HG03196 (cell line): ENCODE data around the gene PLEKHH2.
A peak's percentile ranks its signal among the peaks of the same experiment; 100 is the strongest.

Experiments
- ATAC-seq: cut with Tn5 transposase; IDR thresholded peaks from one replicate; pipeline ENCODE4 v1.9.1; 2021; ENCODE audit not compliant: unreplicated experiment

PLEKHH2 gene

GRCh38 chr2:43758739-43759138 lies 121.7 kb downstream of the PLEKHH2 start:
- ATAC-seq = no peak

DNA sequence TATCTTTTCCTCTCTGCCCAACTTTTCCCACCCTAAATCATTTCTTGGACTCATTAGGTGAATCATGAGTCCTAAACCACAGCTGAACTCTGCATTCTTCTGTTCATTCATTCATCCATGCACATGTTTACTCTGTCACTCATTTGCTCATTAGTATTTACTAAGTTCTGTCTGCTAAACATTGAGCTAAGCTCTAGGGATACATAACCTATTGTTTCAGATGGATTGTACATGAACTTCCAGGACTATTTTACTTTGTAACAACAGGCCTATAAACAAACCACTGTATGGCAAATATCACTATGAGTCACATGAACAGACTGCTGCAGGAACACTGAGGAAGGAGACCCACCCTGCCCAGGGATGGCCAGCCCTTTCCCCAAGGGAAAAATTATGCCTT lies 122.1 kb downstream of the PLEKHH2 start:
- ATAC-seq = no peak

GRCh38 chr2:43762286-43762685 lies 125.2 kb downstream of the PLEKHH2 start:
- ATAC-seq = no peak

DNA sequence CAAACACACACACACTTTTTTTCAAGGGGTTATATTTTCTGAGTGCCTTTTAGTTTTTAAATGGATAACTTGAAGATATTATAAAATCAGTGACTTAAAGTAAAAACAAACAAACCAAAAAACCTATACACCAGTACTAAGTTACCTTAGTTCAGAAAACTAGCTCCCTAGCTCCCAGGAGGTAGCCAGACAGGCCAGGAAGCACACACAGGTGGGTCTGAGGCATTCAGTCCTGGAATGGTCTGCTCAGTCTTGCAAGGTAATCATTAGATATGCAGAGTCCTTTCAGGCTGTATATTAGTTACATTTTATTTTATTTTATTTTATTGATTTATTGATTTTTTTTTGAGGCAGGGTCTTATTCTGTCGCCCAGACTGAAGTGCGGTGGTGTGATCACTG lies 126.0 kb downstream of the PLEKHH2 start:
- ATAC-seq = no peak

- no peak for ATAC-seq
Measured at GRCh38 chr2:43764086-43764705, 127.1 kb downstream of the PLEKHH2 start.

- ATAC-seq = no peak
Measured at GRCh38 chr2:43766006-43766405, 128.9 kb downstream of the PLEKHH2 start.

- ATAC-seq = peak; percentile 97
Measured at GRCh38 chr2:43773876-43774613, 137.0 kb downstream of the PLEKHH2 start, which contains the start of gene DYNC2LI1. Gene DYNC2LI1, plus strand, starts transcription at chr2:43774039. Its CDS starts 100 bp downstream, at chr2:43774139.

- no peak for ATAC-seq
Measured at GRCh38 chr2:43774617-43775016, 137.6 kb downstream of the PLEKHH2 start.

DNA sequence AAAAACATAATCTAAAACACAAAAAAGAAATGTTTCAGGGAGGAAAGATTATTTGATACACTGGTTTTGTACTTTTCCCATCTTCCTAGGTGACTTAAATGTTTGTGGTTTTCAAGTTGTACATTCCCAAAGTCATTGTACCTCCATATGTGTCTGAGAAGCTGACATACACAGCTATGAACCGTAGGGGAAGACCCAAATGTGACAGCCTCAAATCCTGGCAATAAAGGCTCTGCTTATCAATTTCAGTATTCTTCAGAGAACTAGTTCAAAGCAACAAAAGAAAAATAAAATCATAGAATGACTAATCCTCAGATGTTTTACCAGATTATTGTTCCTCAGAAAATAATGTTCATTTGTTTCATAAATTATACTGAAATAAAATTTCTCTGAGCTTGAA lies 139.3 kb downstream of the PLEKHH2 start:
- no peak for ATAC-seq

DNA sequence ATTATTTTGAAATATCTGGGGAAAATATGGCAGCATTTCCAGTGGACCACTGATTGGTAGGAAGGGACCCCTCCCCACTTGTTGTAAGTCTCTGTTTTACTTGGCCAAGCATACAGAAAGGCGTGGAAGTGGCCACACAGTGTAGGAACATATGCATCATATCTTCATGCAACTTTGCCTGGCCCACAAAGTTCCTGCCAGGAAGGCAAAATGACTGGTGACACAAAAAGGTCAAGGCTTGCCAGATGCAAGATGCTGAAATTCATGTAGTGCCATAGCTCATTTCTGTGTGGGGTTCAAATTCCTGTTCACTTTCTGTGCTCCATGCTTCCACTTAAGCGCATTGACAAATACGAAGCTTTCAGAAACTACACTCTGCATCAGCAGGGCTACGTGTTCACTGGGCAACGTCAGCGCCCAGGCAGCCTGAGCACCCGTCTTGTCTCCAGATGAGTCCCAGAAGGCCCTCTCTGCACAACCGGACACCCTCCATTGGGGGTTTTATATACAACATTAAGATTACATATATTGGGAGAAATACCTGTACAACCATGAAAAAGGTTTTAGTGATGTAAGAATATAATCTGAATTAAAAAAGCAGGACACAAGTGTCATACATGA lies 140.4 kb downstream of the PLEKHH2 start:
- no peak for ATAC-seq

DNA sequence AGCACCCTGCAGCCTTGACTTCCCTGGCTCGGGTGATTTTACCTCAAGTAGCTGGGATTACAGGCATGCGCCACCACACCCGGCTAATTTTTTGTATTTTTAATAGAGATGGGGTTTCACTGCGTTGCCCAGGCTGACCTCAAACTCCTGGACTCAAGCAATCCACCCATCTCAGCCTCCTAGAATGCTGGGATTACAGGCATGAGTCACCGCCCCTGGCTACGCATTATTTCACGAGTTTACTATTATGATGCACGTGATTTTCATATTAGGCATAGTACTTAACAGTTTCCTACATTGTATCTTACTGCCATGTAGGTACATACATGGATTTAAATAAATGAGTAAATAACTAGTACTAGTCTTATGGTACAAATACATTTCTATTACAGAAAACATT lies 141.2 kb downstream of the PLEKHH2 start:
- ATAC-seq = no peak

GRCh38 chr2:43787895-43788294 lies 150.8 kb downstream of the PLEKHH2 start:
- ATAC-seq = no peak

DNA sequence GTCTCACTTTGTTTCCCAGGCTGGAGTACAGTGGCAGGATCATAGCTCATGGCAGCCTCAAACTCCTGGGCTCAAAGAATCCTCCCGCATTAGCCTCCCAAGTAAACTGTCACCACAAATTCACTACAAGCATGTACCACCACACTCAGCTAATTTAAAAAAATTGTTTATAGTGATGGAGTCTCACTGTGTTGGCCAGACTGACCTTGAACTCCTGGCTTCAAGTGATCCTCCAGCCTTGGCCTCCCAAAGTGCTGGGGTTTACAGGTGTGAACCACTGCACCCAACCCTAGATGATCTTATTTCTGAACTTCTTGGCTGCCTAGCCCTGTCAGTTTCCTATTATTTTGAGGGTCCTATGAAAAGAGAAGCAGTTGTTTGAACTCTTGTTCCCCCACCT lies 151.6 kb downstream of the PLEKHH2 start:
- ATAC-seq = no peak

- no peak for ATAC-seq
Measured at GRCh38 chr2:43790147-43790546, 153.1 kb downstream of the PLEKHH2 start.

DNA sequence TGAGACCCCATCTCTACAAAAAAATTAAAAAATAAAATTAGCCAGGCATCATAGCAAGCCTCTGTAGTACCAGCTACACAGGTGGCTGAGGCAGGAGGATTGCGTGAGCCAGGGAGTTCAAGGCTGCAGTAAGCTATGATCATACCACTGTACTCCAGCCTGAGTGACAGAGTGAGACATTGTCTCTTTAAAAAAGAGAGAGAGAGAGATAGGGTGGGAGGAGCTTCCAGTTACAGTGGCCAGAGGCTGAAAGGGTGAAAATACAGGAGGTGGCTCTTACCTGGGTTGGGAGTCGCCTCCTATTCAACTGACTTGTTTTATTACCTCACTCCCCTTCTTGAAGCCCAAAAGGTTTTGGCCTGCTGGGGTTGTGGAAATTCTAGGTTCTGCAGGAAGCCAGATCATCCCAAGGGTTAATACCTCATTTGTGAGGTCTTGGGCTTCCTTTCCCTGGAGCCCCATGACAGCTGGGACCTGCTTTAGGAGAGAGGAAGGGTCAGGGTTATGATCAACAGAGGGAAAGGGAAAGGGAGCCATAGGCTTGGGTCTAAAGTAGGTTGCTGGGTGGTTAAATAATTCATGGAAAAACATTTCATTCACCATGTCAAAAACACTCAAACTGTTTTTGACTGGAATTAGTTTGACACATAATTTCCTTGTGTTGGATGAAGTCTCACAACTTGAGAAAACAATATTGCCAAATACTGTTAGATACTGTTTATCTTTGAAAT lies 154.1 kb downstream of the PLEKHH2 start:
- no peak for ATAC-seq

DNA sequence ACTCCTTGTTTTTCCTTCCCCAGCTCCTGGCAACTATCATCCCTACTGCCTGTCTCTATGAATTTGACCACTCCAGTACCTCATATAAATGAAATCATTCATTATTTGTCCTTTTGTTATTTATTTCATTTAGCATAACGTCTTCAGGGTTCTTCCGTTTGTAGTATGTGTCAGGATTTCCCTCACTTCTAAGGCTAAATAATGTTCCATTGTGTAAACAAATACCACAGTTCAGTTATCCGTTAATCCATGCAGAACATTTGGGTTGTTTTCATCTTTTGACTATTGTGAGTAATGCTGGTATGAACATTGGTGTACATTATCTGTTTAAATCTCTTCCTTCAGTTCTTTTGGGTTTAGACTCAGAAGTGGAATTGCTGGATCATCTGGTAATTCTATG lies 155.6 kb downstream of the PLEKHH2 start:
- peak; percentile 52 for ATAC-seq

- no peak for ATAC-seq
Measured at GRCh38 chr2:43794956-43795355, 157.9 kb downstream of the PLEKHH2 start.

DNA sequence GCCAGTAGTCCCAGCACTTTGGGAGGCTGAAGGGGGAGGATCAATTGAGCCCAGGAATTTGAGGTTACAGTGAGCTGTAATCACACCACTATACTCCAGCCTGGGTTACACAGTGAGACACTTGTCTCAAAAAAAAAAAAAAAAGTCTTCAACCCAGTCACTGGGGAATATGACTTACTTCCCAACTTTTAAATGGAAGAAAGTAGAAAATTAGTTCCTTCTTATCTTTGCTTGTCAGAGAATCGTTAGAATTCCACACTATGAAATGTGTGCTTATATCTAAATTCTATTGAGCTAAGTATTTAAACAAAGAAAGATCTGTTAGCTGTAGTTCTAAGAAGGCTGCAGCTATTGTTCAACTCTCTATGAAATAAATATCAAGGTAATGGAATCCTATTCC lies 159.1 kb downstream of the PLEKHH2 start:
- no peak for ATAC-seq

- ATAC-seq = no peak
Measured at GRCh38 chr2:43798300-43798699, 161.2 kb downstream of the PLEKHH2 start.

DNA sequence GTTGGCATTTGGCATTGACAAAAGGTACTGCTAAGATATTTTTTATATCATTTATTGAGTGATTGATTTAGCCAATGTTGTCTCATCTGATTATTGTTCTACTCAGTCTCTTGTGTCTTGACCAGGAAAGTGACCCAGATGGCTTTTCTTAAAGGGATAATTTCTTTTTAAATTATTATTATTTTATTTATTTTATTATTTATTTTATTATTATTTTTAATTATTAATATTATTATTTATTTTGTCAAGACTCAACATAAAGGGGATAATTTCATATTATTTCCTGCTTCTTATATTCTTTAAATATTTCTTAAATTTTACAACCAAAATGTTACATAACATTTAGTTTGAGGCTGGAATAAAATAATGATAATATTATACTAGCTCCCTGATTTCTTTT lies 163.8 kb downstream of the PLEKHH2 start:
- no peak for ATAC-seq

DNA sequence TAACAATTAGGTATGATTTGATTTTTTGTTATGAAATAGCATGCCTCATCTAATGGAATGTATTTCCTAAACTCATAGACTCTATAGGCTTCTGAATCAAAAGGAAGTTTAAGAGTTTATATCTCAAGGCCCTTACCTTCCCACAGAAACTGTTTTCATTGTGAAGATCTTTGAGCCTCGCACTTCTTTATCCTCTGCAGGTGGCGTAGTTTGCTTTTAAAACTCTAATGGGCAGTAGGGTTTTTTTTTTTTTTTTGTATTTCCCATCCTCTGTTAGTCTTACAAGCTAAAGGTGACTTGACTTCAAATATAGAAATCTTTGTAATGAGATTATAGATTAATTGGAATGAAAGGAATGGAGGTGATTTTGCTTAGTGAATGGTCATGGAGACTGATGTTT lies 165.1 kb downstream of the PLEKHH2 start:
- no peak for ATAC-seq

DNA sequence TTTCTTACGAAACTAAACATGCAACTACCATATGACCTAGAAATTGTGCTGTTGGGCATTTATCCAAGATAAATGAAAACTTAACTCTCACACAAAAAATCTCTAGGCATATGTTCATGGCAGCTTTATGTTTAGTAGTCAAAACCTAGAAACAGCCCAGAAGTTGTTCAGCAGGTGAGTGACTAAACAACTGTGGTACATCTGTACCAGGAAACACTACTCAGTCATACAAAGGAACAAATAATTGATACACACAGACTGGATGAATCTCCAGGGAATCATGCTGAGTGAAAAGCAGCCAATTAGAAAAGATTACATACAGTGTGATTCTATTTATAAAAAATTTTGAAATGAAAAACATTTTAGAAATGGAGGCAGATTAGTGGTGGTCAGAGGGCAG lies 166.1 kb downstream of the PLEKHH2 start:
- ATAC-seq = no peak
